GM21381 (cell line): Measurements from ENCODE around the gene SREBF1.

ENCODE experiments used
- ATAC-seq: cut with Tn5 transposase; IDR thresholded peaks from one replicate; pipeline ENCODE4 v1.9.1; 2021; ENCODE audit warnings: mild to moderate bottlenecking, moderate library complexity; ENCODE audit not compliant: unreplicated experiment

Gene SREBF1

DNA sequence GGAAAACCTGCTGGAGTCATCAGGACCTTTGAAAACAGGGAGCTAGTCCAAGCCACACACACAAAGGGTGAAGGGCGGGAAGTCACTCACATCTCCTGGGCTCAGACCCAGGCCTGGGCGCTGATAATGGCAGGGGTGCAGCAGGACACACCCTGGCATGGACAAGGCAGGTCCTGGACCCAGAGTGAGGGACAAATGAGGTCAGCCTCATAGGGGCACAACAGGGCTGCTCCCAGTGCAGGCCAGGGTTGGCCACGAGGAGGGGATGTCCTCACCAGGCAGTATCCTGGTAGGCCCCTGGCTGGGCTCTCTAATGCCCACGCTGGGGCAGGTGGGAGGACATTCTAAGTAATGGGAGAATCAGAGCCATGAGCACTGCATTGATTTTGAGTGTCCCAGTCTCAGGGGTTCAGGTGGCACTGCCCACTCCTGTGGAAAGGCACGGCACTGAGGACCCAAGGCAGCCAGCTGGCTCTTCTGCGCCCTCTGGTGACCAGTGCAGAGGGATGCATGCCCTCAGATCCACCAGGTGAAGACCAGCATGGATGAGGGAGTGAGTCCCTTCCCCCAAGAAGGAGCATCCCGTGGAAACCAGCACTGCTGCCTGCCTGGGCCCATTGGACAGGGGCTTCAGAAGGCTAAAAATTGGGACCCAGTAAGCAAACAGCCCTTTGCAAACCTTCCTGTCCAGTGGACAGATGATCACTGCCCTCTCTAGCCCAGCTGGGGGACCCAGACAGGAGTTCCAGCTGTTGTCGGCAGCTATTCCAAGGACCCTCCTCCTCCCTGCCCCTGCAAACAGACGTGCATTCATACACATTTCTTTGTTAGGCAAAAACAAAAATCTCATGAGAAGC, 23.4 kb upstream of the SREBF1 start:
- no peak for ATAC-seq

DNA sequence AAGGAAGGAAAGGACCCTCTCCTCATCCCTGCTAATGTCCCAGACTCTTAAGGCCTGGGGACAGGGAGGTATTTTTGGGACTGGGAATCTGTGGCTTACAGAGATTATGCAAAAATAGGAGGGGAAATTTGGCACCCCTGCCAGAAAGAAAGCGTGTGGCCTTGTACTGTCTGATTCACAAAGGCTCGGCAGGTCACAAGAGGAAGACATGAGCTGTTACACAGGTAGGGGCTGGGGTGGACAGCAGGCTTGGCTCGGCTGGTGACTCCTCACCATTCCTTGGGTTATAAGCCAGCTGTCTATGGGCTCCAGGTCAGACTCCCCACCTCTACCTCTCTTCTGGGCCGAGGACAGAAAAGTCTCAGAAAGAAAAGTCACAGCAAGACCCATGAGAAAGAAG, 20.7 kb upstream of the SREBF1 start:
- no peak for ATAC-seq

DNA sequence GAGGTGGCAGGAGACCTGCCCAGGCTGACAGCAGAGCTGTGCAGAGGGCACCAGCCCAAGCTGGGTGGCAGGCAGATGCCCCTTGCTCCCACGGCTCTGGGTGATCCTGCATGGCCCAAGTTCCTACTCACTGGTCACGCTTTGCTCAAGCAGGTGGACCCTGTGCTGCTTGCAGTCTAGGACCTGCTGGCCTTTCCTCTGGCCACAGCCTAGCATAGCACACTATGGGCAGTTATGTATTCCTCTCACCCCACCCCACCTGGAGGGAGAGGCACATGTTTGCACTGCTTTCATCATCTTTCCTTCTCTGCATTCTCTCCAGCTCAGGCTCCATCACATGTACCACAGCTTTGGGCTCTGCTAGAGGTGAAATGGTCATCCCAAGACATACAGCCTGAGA, 19.6 kb upstream of the SREBF1 start:
- ATAC-seq: no peak

DNA sequence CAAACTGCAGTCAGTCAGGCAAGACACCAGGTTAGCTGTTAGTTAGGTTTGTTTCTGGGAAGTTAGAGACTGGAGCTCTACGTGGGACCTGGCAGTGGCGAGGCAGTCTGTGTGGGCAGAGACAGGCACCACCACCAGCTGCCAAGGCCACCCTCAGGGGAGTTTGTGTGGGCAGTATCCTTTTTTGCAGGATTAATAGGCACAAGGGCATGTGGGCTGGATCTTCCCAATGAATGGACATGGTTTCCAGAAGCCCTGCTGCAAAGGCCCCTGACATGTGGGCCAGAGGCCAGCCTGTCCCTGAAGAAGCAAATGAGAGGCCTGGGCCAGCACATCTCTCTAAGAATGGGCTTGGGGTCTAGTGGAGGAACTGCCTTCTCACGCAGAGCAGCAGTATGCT, 19.2 kb upstream of the SREBF1 start:
- ATAC-seq: no peak

DNA sequence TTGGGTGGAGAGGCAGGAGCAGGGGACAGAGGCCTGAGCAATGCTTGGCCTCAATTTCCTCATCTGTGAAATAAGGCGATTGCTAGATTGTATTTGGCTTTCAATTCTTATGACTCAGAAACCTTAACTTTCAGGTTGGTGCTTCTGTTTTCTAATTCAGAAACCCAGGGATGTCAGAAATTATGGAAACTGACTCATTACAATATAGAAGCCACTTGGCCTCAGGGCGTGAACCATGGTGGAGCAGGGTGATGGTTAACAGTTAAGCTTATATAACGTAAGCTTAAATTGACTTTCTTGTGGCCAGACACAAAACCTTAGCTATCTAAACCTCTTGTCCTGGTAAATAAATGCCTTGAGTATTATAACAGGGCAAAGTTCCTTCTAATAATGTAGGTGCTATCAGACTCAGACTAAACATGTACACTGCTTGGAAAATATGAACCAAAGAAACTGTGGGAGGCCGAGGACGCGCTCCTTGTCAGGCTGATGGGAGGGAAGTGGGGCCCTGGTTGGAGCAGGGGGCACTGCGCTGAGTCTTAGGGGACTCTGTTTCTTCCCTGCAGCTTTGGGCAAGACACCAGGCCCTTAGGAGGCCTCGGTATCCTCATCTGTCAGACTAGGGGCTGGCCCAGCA, 17.1 kb upstream of the SREBF1 start:
- ATAC-seq: no peak

DNA sequence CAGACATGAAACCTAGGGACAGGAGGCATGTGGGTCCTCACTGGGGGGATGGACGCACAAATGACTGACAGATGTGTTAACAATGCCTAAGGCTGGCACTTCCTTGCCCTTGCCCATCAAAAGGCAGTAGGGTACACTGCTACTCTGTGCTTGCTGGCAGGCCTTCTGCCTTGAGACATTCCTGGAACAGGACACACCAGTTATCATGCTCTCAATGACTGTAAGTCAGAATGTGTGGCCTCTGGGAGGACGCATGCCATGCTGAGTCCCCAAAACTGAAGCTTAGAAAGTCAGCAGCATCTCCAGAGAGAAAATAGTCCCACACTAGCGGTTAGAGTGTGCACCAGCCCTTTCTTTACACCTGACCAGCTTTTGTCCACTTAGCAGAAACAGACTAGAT, 16.1 kb upstream of the SREBF1 start:
- ATAC-seq: no peak

DNA sequence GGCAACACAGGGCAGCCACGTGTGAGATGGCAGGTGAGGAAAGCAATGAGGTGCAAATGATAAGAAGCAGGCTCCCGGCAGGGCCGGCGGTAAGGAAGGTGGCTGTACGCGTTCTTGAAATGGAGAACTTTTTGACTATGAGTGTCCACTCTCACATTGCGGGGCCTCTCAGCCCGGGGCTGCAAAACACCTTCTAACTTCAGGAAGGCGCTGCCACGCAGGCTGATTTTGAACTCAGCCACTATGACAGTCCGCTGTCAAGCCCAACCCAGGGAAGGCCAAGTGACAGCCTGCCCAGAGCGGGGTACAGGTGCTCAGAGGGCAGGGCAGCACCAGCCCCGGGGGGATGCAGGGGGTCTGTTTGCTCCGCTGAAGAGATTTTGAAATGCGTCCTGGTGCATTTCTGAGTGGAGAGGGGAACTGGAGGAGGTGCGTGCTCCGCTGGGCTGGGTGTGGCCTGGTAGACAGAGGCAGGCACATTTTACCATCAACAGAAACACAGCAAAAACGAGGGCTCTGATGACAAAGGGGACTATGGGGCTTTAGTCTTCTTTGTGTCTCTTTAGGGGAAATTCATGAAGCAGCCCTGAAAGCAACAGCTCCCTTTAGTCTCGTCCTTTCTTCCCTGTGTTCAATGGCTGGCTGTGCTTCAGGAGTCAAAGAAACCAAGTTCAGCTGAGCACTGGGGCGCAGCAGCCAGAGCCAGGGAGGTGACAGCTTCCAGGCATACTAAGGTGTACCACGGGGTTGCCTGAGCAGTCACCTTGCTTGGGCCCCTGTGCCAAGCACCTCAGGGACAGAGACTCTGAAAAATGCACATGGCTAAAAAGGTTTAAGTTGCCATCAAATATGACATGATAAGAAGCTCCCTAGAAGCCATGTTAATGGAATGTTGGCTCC, 14.6 kb upstream of the SREBF1 start:
- no peak for ATAC-seq

DNA sequence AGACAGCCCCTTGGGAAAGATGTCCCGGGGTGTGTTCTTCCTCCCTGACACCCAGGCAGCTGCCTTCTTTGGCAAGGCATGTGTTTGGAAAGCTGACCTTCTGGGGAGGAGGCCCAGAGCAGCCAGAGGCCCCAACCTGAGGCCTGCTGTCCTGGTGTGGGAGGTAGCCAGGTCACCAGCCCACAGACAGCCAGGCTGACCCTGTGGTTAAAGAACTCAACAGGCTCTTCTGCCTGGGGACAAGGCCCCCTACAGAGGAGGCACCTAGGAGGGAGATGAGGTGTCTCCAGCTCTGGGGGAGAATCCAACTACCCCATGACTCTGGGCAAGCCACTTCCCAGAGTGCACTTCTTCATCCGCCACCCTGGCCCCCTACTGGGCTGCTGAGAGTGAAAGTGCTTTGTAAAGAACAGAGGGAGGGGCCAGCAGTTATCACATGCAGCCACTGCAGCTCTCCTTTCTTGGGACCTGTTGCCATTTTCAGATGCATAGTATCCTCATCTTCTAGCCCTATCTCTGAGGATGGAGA, 13.1 kb upstream of the SREBF1 start:
- ATAC-seq: no peak

DNA sequence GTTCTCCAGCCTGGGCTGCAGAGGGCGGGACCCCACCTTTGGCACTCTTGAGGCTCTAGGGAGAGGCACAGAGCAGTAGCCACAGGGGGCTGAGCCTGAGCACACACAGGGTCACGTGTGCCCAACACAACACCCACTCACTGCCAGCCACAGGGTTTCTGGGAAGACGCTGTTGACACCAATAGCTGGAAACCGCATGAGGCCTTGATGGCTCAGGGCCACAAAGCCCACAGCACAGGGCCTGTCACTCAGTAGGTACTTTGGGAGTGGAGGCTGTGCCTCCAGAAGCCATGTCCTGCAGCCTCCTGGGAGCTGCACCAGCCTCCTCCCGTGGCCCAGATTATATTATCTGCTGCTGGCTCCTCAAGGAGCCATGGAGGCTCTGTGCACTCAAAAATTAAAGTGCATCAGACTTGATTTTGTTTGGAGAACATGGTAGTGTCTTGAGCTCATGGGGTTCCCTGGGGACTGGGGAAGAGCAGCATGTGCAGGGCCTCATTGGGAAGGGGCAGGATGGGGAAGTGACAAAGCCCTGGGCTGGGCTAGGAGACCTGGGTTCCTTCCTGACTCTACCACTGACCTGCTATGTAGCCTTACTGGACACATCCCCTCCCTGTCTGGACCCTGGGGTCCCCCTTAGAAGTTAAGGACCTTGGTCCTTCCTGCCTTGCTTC, 12.5 kb upstream of the SREBF1 start:
- peak; percentile 68 for ATAC-seq

DNA sequence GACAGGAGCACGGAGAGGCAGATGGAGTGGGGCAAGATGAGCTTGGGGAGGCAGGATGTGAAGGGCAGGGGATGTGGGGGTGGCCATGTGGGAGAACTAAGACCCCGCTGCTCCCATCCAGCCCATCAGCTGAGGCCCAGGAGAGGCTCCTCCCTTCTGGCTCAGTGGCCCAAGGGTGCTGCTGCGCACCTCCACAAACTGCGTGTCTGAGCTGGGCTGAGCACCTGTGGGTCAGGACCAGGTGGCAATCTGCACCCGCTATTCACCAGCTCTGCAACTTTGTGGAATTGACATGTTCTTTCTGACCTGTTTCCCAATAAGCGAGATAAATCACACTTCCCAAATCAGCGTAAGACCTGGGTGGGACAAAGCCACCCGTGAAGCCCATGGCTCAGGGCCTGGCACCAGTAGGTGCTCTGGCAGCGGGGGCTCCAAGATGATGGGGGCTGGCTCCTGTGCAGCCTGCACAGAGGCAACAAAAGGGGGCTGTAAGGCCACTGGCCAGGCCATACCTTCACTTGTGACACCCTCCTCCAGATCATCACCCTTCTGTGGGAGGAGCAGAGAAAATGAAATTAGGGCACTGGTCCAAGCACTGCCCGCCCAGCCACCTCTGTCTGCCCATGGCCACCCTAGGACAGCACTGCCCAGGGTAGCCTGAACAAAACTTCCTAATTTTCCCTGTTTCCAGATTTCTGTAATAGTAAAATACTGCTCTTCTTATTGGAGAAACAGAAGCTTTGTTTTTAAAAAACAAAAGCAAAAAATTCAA, 11.7 kb upstream of the SREBF1 start:
- no peak for ATAC-seq

DNA sequence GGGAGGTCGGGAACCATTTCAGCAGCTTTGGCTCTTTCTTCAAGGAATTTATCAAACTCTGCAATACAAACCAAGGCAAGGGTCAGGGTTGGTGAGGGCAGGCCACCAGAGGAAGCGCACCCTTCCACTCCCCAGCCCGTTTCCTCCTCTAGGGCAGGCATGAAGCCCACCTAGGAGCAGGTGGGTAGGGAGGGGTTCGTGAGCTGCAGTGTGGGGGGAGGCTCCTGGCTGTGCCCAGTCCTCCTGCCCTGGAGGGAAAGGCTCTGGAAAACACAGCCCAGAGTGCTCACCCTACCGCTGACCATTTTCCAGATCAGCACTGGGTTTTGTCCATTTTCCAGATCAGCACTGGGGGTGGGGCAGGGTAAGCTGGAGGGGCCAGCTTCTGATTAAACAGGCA, 10.9 kb upstream of the SREBF1 start:
- ATAC-seq: no peak

DNA sequence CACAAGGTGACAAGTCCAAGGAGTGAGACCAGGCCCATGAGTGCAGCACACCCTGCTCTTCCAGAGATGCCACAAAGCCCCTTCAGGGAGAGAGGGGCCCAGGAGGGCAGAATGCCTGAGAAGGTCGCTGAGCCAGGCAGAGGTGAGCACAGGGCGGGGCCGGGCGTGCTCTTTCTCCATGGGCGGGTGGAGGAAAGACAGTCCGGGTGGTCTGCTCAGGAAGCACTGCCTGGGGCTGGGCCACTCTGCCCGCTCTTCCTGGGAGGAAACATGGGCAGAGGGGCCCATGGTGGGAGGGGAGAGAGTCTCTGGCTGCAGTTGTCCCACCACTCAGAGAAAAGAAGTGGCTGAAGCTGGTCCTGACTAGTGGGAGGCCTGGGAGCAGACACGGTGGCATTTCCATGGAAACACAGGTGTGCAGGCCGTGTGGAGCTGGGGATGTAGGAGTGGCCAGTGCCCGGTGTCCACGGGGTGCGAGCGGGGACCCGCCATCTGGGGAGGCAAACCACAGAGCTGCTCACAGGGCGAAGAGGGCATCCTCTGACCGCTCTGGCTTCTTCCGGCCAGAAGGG, 10.4 kb upstream of the SREBF1 start:
- ATAC-seq: no peak

DNA sequence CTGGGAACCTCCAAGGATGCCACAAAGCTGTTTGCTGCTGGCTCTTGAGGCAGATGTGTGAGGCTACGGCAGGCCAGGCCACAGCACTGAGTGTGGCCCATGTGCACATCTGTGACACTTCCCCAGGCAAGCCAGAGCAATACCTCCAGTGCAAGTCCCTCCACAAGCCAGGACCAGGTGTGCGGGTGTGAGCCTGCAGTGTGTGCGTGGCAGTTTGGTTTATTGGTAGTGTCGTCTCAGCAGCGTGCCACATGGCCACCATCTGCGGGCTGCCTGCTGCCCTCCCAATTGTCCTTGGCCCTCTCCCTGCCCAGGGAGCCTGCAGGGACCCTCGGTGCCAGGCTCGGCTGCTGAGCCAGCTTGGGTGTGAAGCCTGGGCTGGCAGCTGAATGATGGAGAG, 9.9 kb upstream of the SREBF1 start:
- no peak for ATAC-seq

DNA sequence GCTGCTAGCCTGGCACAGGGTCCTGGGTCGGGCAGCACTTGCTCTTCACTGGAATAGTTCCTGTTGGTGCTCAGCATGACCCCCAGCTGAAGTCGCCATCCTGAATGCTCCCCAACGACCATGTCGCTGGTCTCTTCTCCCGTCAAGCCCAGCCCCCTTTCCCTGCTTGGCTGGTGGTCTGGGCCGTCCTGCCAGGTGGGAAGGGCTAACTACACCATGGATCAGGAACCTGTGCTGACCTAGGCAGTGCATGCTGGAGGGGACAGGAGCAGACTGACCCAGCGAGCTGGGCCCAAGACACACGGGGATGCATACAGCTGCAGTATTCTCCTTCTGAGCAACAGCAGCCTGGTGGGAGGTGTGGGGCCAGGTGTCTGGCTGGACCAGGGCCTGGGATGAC, 9.2 kb upstream of the SREBF1 start:
- ATAC-seq: no peak

DNA sequence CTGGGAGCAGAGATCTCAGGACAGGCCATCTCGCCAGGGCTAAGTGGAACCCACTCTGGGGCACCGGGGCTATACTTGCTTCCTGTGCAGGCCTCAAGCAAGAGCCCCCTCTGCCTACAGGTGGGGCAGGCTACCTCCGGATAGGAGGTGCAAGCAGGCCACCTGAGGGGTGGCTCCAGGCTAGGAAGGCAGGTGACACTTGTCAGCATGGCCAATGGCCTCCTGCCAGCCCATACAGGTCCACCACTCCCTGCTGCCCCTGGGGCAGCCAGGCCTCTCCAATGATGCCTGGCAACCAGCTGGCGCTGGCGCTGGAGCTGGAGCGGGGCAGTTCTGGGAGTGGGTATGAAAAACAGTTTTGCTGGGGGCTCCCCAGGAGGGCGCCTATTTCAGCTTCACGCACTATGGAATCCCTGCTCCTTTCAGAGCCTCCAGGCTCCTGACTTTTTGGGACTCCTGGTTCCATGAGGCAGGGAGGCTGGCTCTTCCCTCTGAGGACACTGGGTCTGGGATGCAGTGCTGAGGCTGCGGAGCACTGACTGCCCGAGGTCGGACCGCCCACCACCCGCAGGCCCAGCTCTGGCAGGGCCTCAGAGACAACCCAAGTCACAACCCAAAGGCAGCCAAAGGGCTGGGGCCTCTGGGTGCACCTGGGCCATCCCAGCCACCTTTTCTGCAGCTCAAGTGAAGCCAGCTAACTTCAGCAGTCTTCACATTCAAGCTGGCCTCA, 8.4 kb upstream of the SREBF1 start:
- ATAC-seq: no peak

DNA sequence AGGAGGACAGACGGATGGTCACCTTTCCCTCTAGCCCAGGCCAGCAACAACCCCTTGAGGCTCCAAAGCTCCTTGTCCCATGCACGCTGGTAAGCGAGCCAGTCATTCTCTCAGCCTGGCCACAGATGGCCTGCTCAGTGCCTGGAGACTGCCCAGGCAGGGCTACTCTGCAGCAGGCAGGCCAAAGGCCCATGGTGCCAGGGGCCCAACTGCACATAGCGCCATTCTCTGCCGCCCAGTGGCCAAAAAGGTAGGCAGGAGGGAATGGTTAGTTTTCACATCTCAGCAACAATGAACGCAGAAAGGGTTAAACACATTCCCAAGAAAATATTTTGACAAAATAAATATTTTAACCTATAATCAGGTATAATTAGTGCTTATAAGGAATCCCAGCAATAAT, 7.7 kb upstream of the SREBF1 start:
- no peak for ATAC-seq

DNA sequence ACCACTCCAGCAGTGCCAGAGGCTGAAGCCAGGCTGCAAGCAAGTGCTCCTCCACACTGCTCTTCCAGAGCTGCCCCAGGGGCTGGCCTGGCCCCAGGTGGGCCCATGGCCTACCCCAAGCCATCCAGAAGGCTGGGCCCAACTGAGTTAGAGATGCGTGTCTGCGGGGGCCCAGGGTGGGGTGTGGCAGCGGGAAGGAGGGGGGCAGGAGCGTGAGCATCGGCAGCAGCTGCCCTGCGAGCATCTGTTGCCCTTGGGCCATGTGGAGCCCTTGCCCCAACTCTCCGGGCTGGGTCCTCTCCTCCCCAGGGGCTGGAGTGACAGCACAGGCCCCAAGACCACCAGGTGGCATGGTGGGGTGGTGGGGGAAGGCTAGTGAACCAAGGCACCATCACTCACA, 7.3 kb upstream of the SREBF1 start:
- ATAC-seq: no peak

DNA sequence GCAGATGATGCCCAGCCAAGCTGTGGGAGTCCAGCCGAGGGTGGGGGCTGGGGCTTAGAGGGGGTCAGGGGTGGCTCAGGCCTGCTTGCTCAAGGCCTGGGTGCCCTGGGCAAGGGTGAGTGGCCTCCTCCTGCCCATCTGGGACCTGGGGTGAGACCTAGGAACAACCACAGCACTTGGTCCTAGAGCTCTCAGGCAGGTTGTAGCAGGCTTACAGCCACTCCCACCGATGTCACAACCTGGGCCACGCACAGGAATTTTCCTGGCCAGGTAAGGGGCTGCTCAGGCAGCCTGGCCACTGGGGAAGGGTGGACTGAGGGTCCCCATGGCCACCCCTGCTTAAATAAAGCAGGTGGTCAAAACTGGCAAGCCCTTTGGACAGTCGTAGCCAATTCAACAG, 6.3 kb upstream of the SREBF1 start:
- no peak for ATAC-seq
